Stimulated activated CD4-positive, alpha-beta T cell treated with anti-CD3 and anti-CD28 coated beads, Interleukin-4, amount 100 ng/mL, for 4 hours (primary cell): ENCODE results near the gene OPRL1.
"Not testable (repeated sequence)": the region's sequence is repeated elsewhere in the genome, so short reads cannot be mapped to it uniquely, and the experiment has no call there.

Experiments used
- DNase-seq, 2 experiments: peaks; one replicate each; pipeline ENCODE4 v3.0.0-alpha.2; 2020

The OPRL1 gene

DNA sequence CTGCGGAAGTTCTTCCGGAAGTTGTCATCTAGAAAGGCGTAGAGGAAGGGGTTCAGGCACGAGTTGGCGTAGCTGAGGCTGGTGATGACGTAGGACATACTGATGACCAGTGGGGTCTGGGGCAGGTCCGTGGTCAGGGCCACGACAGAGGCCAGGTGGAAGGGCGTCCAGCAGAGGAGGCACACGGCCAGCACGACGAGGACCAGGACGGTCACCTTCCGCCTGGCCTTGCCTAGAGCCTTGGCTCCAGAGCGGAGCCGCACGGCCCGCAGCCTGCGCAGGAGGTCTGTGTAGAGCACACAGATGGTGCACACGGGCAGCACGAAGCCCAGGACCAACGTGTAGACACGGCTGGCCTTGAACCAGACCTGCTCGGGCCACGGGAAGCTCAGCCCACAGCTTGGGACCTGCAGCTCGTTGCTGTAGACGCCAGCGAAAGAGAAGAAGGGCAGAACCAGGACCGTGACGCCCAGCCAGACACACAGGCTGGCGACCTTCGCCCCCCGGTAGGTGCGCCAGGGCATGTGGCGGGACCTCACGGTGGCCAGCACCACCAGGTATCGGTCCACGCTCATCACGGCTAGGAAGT is 26.1 kb downstream of the OPRL1 start:
- no peak for DNase-seq

DNA sequence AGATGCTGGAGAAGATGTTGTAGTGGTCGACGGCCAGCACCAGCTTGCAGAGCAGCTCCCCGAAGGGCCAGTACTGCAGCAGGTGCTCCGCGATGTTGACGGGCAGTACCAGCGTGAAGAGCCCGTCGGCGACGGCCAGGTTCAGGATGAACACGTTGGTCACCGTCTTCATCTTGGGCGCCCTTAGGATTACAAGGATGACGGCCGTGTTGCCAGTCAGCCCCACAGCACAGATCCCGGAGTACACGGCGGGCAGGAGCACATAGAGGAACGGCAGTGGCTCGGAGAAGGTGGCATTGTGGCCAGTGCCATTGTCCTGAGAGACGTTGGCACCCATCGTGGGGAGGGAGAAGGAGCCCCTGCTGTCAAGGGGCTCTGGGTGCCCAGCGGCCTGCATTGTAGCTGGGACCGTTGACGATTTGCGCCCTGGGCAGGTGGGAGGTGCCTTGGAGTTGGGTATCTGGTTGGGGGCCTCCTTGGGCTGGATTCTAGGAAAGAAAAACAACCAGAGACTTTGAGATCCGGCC is 26.6 kb downstream of the OPRL1 start:
- no peak for DNase-seq

DNA sequence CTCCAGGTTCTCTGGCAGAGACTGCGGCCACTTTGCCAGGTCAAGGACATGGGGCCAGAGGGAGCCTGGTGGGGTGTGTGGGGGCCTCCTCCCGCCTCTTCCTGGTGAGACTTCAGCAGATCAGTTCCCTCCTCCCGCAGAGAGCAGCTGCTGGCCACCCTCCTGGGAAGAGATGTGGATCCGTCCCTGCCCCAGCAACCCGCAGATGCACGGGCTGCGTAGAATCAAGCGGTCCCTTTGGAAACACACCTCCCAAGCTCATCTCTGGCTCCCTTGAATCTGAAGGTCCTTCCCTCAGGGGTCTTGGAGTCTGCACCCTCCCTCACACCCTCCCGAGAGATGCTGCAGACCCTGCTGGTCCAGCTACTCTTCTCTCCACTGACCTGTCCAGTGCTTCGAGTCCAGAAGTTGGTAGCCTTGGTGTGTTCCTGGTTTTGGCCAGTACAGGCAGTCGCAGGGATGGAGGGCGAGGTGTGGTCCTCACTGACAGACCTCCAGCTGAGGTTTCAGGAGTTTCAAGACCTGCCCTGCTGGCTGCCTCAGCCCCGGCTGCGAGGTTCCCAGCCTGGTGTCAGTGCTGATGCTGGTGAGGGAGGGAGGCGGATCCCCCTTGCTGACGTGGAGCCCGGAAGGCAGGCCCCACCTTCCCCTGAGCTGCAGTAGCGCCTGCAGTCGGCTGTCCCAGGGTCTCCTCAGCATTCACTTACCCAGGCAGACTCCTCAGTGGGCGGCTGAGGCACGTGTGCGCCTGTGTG is 27.3 kb downstream of the OPRL1 start, which contains the start of gene NPBWR2:
Gene NPBWR2, minus strand, starts transcription at position 585 of the 755 bp plus-strand sequence. CDS start 734 bp downstream, outside the sequence.
- DNase-seq = no peak

DNA sequence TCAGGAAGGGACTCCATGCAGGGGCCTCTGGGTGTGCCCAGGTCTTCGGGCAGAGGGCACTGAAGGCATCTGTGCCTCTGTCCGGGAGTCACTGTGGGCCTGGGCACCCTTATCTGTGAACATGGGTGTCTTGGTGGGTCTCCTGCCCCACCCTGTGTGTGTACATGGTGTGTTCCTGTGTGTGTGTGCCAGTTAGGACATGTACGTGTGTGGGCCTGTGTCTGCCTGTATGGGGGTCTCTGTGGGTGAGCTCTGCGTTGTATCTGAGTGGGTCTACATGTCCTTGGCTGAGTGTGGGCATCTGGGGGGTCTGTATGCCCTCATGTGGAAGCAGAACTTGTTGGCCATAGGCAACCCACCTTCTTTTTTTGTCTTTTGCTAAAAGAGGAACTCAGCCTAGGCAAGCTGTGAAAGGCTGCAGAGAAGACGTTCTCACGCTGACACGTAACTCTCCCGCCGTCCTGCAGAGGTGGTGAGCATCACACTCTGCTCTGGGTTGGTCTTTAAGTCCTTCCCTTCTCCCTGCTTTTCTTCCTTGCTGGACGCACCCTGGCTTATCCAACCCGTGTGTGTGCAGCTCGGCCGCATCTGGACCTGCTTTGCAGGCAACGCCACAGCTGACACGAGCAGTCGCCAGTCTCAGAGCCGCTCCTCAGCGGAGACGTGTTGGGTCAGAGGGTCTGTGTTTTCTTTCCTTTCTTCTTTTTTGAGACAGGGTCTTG is 28.0 kb downstream of the OPRL1 start:
- no peak for DNase-seq

DNA sequence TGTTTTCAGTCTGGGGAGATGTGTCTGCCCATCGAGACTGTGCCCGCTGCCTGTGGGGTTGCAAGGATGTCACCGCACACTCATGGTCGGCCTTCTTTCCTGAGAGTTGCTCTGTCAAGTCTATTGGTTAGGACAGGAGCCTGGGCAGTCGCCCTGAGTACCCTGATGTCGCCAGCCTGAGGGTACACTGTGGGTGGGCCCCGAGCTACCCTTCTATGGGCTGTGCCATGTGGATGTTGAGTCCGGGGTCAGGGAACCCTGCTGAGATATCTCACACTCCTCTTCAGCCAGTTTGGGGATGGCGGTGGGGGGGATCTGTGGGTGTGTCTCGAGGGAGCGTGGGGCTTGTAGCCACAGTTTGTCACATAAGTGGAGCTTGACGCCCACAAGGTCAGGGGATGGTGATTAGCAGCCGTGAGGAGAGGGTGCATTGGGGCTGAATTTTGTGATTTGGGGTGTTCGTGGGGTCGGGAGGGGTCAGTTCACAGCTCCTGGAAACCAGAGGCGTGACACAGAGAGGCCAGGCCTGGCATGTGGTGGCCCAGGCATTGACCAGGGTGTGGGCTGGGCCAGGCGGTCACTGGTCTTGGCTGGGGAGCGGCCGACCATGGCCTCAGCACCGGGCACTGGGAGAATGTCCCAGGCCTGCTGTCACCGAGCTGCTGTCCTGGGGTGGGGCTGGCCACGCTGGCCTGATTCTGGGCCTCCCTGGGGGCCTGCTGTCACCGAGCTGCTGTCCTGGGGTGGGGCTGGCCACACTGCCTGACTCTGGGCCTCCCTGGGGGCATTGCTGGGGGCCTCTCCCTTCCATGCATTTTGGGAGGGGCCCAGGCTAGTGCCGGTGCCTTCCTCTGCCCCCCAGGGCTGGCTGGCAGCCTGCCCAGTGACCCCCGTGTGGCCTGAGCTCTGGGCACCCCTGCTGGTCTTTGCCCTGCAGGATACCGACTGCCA is 29.1 kb downstream of the OPRL1 start:
- DNase-seq = no peak

DNA sequence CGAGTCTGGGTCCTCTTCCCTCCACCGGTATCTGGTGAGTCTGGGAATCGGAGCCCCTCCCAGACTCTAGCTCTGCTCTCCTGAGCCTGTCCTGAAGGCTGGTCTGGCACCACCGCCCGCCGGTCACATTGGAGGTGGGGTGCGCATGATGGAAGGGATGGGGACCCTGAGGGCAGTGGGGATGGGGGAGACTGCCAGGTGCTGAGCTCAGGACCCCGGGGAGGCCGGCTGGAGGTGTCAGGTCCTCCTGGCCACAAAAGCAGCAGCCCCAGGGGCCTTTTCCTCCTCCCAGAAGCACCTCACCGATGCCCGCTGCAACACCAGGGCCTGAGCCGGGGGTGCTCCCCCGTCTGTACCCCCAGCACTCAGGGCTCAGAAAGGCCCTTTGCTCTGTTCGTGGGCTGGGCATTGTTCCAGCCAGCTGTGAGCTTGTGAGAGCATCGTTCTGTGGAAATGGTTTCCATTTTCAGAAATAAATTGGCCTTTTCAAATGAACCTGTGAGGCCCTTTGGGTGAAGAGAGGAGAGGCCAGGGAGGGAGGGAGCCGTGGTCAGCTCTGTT is 30.0 kb downstream of the OPRL1 start:
- DNase-seq = no peak

DNA sequence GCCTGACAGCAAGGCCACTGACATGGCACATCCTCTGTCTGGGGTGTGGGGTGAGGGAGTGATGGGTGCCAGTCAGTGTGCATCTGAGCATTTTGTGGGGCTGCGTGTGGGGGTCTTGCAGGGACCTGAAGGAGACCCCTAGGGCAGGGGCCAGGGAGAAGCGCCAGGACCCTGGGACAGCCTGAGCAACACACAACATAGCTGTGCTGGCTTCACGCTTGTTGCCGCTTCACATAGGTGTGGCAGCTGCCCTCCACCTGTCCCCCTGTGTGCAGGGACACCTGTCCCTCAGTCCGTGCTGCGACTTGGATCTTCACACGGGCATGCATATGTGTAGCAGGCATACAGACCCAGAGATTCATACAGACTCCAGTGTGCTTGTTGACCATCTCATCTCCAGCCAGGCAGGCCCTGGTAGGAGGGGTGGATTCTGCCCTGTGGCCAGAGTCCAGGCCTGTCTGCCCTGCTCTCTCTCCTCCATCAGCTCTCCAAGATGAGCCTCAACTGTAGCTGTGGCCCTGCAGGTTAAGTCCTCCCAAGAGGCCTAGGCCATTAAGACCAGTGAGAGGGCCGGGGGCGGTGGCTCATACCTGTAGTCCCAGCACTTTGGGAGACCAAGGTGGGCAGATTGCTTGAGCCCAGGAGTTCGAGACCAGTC is 30.7 kb downstream of the OPRL1 start:
- no peak for DNase-seq

DNA sequence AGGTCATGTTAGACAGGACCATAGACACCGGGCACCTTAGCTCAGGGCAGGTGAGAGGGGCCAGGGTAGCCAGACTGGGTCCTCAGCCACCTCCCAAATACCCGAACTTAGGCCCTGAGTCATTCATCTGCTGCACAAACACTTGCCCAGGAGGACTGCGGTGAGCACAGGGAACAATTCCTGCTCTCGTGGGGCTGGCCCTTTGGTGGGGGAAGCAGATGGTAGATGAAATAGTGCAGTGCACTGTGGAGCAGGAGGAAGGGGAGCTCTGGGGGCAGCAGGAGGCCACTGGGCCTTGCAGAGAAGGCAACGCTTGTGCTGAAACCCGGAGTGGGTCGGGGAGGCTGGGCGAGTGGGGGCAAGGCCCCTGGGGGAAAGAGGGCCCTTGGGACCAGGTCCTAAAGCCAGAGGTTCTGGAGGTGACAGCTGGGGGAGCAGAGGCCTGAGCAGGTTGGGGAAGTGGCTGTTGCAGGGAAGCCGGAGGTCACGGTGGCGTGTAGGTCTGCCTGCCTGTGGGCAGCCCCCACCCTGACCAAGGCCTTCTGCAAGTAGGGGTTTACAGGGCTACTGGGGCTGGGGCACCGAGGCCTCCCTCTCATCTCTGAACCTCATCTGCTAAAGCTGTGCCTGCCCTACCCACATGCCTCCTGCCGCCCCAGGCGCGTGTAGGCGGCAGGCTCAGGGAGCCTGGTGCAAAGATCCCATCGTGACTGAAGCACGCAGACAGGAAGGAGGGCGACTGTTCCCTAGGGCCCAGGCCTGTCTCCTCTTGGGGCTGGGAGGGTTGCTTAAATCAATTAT is 32.2 kb downstream of the OPRL1 start:
- DNase-seq = no peak

DNA sequence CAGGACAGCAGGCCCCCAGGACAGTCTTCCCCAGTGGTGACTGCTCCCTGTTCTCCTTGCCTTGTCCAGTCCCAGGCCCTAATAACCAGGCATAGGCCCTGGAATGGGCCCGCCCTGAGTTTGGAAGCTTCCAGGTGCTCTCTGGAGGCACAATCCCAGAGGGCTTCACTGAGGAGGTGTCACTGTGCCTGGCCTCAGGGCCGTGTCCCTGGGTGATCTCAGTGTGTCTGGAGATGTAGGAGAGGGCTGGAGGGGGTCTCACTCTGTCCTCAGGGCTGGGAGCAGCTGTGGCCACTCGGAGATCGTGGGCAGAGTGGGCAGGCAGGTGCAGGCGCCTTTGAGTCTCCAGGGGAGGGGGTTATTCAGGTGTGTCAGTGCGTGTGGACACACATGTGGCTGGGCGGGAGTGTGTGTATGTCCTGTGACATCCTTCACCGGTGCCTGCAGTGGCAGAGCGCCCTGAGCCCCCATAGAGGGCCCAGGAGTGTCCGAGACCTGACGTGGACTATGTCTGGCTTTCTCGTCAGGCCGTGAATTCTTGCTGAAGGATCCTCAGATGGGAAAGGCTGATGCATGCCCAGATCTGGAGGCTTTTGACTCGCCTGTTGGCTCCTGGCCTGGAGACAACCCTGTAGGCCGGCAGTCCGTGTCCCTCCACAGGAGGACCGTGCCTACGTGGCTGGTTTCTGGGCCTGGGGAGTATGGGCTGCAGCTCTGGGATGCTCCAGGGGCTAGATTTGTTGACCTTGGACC is 33.0 kb downstream of the OPRL1 start:
- DNase-seq = no peak

DNA sequence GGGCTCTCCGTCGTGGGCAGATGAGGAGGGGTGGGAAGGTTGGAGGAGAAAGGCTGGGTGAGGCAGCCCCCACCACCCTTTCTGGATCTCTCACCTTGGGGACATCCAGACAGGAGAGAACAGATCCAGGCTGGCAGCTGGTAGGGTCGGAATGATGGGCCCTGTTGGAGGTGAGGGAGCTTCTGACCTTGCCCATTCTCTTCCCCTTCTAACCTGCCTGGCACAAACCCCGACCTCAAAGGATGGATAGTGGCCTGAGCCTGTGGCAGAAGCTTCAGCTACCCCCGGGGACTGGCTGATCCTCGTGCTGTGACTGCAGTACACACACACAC is 33.5 kb downstream of the OPRL1 start:
- no peak for DNase-seq

DNA sequence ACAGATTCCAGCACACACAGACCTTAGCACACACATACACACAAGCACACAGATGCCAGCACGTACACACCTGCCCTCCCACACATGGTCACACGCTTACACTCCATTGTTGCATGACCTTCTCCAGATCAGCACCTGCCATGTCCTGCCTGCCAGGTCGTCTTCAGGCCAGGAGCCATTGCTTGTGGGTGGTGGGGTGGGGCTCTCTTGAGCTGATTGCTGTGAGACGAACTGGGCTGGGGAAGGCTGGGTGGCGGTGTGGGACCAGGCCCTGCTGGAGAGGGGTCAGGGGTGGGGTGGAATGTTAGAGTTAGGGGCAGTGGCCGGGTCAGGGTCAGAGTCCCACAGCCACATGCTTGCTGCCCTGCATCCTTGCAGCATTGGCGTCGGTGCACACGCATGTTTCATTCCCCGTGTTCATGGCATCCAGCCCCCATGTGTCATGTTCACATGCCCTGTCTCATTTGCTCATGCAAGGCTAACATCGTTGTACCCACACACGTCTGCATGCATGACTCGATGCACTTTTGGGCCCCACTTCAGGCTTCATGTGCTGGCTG is 34.0 kb downstream of the OPRL1 start:
- no peak for DNase-seq

DNA sequence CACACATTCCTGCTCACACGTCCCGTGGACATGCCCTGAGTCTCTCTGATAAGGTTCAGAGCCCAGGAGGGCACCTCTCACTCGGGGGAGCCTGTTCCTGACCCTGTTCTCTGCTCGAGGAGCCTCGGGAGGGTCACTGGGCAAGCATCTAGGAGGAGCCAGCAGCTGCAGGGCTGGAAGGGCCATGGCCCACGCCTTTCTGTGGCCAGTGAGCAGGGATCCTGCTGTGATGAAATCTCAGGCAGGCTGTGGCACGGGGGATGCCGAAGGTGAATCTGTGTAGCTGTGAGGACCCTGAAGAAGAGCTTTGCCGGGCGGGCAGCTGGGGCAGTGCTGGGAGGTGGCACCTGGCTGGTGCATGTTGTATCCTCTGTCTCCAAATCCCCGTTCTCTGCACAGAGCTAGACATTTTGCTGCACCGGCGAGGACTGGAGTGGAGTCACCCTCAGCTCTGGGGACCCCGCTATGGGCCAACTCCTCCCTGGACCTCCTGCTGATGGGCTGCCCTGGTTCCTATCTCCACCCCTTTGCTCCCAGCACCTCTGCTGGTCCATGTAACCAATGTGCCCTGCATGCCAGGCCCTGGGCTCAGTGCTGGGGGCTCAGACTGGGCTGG is 34.6 kb downstream of the OPRL1 start:
- DNase-seq = no peak

DNA sequence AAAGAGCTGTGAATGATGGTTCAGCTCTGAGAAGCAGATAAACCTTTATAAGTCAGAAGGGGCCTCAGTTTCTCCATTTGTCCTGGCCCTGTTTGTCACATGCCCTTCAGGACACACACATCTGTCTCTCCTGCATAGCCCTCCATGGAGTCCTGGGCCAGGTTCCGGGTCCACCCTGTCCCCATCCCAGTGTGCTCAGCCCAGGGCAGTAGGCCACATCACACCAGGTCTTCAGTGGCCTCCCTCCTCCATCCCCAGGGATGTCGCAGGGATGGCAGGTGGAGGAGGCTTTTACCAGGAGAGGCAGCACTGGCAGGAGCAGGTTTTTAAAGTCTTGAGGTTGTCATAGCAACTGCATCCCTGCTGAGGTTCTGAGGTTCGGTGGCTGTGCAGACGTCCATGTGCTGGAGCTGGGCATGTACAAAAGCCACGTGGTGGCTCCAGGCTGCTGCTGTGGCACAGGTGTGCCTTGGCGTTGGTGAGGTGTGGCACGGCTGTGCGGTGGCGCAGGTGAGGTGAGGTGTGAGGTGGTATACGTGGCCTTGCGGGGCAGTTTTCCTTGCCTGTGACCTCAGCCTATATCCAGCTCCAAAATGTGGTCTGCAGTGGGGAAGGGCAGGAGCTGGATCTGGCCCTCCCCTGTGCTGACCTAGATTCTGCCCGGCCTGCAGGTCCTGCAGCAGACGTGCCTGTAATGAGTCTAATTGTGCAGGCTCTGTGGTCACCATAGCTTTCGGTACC is 35.5 kb downstream of the OPRL1 start:
- DNase-seq = no peak

DNA sequence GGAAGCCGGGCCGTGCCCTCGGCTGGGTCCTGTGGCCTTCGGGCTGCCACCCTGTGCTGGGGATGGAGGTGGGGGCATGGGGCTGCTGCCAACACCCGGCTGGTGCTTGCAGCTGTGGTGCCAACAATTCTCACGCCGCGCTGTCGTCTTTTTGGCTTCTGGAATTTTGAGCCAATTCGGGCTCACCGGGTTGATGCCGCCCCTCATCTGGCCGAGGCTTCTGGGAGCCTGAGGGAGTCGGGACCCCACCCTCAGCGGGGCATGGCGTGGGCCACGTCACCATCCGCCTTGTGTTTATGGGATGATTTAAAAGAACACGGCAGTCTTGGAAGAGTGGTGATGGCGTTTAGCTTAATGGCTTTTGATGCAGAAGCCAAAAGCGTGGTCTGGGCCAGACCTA is 36.1 kb downstream of the OPRL1 start:
- no peak for DNase-seq

DNA sequence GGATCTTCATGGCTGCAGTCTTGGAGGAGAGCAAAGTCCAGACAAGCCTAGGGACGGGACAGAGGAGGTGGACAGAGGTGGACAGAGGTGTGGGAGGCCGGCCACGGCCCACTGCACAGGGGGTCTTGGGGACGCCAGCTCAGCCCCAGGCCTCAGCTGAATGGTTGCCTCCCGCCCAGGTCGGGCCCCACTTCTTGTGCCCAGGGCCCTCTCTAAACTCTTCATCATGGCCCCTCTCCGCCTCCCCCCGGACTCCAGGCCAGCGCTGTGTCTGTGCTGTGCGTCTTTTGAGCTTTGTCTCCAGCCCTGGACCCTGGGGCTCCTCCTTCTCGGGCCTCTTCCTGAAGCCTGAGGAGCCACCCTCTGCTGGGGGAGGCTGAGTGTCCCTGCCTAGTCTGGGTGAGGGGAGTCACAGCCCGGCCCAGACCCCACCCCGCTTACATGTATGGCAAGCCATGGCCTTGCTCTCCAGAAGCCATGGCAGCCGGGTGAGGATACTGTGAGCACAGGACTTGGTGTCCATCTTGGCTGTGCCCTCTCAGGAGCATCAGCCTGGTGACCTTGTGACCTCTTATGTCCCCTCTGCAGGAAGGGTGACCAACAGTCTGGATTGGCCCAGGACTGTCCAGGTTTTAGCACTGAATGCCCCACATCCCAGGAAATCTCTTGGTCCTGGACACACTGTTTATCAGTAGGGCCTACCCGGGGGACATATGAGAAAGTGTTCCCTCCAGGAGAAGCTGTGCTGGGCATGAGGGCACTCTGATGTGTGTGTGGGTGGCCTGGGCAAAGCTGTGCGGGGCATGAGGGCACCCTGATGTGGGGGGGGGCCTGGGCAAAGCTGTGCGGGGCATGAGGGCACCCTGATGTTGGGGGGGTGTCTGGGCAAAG is 36.9 kb downstream of the OPRL1 start:
- no peak for DNase-seq

DNA sequence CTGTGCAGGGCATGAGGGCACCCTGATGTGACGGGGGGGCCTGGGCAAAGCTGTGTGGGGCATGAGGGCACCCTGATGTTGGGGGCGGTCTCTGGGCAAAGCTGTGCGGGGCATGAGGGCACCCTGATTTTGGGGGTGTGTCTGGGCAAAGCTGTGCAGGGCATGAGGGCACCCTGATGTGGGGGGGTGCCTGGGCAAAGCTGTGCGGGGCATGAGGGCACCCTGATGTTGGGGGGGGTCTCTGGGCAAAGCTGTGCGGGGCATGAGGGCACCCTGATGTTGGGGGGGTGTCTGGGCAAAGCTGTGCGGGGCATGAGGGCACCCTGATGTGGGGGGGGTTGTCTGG is 37.5 kb downstream of the OPRL1 start:
- not testable (repeated sequence) for DNase-seq

DNA sequence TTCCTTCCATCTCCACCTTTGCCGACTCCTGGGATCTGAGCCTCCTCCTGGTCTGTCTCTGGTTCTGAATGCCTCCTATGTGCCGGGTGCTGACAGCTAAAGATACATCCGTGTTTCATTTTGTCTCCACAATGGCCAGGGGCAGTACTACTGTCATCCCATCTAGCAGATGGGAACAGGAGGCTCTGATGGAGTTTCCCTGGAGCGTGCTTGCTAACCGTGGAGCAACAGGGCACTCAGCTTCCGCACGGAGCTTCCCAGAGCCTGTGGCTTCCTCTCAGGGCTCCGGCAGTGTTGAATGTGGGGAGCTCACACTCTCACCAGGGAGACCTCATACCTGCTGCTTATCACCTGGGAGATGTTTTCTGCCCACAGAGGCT is 39.4 kb downstream of the OPRL1 start:
- DNase-seq = no peak
